ENCODE data around the gene QKI.
"Not testable (repeated sequence)": the region's sequence is repeated elsewhere in the genome, so short reads cannot be mapped to it uniquely, and the experiment has no call there.

Gene QKI

DNA sequence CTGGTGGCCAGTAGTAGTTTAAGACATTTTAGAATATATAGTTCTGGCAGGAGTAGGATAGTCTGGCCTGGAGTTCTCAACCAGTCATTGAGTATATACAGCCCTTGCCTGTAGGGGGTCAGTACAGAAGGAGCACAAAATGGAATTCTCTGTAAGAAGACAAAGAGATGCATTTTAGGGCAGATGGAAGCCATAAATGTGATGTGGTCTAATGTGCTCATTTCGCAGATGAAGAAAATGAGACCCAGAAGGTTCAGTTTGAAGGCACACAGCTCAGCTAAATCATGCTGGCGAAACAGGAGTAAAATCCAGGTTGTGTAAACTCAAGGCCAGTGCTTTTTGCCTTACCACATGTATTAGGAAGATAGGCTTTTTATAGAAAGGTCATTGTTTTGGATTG is 29.6 kb downstream of the QKI start:
- no peak for DNase-seq

DNA sequence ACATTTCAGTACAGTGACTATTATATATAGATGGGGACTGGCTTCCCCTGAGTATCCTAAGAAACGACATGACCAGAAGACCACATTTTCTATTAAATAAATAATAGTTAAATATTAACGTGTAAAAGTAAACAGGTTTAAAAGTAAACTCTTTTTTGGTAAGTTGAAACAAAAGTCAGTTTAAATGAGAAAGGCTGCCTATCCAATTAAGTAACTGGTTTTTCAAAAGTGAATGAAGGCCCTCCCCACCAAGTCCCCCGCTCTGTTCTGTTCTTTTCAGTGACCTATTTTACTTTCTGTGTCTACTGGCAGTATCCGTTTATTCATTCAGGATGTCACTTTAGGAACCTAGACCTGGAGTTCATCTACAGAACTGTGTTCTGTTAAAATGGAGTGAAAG is 32.0 kb downstream of the QKI start:
- DNase-seq: no peak

DNA sequence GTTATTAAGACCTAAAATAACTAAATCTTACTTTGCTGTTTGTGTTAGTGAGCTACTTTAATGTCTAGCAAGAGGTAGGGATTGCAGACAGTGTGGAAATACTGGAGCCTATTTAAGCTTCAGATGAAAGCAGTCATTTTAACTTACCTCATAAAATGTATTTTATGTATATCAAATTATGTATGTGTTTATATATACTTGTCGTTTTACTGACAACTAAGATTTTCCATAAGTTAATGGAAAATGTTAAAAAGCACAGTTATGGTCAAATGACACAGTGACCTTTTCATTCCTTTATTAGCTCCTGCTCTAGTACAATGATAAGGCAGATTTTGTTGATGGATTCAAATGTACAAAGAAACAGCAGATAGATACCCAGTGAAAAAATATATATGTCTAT is 34.6 kb downstream of the QKI start:
- no peak for DNase-seq

DNA sequence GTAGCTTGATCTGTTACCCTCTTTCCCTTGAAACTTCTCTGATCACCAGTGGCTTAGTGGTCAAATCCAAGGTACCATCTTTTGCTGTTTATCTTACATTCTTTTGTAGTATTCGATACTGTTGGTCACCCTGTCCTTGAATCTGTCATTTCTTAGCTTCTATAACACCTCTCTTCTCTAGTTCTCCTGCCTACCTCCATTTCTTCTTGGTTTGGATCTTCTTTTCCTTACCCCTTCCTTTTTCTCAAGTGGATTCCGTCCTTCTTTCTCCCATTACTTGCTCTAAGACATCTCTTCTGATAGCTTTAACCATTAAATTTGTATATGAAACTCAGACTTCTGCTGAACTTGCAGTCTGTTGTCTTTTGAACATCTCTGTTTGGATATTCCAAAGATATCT is 39.9 kb downstream of the QKI start:
- no peak for DNase-seq

DNA sequence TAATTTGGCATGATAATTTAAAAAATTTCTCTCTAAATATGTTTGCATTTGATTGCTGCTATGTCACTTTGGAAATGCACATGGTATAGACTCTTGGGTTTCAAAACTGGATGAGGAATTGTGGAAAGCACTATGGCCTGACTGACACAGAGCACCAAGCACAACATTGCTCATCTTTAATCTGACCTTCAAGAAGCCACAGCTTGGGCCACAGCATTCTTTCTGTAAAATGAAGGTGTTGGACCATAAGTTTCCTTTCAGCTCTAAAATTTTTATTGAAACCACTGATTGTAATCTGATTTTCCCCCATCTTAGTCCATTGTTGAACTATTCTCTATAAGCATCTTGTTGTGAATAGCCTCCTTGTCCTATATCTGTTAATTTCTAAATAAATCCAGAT is 41.0 kb downstream of the QKI start:
- no peak for DNase-seq

DNA sequence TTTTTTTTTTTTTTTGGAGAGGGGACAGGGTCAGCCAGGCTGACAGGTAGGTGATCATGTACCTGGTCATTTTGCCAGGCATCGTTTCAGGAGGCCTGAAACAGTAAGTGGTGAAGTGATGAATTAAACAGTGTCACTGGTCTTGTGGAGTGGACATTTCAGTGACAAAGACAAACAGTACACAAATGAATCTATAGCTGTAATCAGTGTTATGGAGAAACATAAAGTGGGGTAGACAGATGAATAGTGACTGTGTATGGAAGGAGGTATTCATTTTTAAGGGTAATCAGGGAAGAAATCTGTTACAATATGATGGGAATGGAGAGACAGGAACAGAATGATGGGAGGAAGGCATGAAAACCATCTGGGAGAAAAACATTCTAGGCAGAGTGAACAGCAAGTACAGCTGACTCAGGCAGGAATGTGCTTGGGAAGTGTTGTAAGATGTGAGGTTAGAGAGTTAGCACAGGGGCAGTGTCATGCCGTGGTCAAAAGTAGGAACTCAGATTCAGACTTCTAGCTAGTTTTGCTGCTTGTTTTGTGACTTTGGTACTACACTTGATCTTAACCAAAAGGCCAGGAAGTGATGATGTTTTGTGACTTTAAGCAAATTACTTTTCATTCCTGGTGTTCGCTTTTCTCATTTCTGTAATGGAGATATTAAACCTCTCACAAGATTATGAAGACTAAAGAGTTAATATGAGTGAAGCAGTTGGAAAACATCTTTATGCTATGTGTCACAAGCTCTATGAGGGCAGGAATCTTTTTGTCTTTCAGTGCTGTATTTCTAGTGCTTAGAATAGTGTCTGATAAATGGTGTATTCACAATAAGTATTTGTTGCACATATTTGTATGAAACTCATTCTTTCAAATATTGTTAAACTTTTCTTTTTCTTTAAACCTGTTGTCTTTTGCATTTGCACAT is 43.4 kb downstream of the QKI start:
- DNase-seq: no peak

DNA sequence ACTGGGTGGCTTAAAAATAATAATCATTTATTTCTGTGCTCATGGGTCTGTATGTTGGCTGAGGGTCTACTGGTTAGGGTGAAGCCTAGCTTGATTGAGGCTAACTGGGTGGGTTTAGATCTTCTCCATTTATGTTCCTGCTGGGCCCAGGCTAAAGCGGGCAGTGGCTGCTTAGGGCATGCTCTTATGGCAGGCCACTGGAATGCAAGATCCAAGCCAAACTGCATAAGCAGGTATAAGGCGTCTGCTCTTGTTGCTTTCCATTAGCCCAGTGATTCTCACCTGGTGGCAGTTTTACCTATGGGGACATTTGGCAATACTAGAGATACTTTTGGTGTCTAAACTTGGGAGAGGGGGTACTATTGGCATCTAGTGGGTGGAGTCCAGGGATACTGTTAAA is 44.5 kb downstream of the QKI start:
- DNase-seq: no peak

DNA sequence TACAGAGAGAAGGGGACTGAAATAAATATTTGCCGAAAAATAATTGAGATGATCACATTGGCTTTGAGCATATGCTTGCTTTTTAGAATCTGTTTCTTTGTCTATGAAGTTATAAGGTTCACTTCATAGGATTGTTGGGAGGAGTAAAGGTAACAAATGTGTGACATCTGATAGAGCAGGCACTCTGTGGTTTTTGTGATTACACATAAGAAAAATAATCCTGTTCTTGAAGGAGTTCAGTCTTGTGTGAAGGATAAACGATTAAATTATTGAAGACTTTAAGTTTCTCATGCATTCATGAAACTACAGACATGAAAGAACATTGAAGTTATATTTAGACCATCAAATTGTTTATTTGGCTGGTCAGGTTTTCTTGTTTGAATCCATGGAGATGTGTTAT is 45.0 kb downstream of the QKI start:
- no peak for DNase-seq

DNA sequence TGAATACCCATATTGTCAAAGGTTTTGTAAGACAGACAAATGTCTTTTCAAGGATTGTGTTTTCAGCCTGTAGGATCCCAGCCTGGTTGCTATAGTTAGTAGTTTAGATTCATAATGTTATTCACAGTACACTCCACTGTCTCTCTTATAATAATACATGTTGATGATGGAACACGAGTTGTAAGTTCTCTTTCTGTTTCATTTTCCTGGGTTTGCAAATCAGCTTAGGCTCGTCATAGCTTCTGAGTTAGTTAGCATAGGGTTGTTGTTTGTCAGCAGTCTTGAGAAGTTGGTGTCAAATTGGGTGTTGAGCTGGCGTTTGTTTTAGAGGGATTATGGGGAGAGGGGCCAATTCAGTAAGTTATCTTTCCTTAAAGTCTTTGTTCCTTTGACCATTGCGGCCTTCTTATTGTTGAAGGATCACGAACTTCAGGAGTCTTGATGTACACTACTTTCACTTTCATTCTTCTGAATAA is 45.8 kb downstream of the QKI start:
- no peak for DNase-seq

DNA sequence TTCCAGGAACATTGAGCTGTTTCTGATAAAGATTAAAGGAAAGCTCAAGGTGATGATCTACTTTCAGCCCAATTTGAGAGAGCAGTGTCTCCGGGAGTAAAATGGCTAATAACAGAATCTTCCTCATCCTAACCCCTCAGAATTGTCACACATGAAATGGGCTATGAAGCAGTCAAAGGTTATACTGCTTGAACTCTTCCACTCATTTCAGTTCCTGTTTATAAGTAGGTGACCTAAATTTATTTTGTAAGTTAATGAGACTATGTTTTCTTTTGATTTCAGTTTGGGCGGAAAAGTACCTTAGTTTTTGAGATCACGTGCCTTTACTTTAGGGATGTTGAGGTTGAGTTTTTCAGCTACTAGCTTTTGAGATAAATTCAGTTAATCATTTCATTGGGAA is 47.2 kb downstream of the QKI start:
- DNase-seq: no peak

DNA sequence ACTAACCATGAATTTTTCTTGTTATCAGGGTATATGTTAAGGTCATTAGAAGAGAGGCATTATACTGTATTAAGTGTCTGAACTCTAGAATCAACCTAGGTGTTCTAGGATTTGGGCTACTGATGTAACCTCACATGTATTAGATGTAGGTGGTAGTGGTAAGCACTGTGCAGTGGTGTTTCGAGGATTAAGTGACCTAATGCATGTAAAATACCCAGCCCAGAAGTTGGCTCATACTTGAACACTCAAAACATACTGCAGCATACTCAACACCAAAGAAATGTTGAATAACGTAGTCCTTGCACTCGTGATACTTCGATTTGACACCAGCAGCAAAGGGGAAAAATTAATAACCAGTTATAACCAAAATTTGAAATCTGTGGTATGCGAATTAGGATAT is 48.7 kb downstream of the QKI start:
- no peak for DNase-seq

DNA sequence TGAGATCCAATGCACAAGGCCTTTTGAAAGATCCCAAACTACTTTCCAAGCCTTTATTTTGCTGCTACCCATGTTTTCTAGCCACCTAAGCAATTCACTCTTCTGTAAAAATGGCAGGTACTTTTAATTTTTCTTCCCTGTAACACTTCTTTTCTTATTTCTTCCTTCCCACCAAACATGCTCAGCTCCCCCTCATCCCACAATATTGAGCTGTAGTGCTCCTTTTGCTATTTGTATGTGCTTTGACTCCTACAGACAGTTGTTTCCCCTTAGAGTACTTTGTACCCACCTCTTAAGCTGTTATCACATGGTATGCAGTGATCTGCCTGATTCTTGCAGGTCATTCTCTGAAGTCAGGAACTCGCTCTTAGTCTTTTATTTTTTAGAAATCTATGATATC is 49.3 kb downstream of the QKI start:
- DNase-seq: no peak

DNA sequence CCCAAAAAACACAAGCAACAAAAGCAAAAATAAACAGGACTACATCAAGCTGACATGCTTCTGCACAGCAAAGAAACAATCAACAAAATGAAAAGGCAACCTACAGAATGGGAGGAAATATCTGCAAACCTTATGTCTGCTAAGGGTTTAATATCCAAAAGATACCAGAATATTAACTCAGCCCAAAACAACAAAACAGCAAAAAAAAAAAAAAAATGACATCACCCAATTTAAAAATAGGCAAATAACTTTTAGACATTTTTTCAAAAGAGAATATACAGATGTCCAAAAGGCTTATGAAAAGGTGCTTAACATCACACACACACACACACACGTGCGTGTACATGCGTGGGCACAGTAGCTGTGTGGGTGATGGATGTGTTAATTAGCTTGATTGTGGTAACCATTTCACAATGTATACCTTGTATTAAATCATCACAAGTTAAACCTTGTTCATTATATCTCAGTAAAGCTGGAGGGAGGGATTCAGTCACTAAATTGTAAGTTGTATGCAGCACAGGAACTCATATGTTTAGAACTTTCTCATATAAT is 52.4 kb downstream of the QKI start:
- DNase-seq: no peak

DNA sequence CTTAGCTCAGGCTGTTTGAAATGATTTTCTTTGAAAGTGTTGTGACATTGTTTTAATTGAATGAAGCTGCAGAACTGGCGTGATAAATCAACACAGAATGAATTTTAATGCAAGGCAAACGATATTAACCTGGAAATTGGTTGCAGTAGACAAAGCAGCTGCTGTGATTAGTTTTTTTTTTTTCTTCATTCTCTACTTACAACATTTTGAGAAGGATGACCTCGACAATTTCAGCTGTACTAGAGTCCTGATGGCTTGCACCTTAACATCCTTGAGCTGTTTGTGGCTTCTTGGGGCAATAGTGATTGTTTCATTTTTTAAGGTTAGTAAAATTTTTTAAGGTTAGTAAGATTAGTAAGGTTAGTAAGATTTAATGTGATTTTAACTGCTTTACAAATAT is 54.2 kb downstream of the QKI start:
- DNase-seq: no peak

DNA sequence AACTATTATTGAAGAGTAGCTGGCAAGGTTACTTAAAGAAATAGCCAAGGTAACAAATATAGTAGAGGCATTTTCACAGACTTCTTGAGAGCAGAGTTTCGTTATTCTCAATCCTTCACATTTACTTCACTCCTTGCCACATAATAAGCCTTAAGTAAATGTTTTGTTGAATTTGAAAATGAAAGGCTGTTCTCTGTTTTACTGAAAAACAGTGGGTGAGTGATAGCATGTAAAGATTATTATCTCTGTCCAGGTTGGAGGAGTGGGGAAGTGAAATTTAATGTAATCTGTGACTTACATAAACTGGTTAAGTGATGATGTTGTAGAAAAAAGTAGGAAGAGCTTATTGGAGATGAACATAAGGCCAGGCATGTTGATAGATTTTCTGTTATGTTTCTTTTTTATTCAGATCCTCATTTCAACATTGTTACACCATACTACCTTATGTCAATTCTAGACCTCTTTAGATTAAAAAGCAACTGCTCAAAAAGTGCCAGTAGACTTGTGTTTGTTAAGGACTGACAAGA is 55.0 kb downstream of the QKI start:
- no peak for DNase-seq

DNA sequence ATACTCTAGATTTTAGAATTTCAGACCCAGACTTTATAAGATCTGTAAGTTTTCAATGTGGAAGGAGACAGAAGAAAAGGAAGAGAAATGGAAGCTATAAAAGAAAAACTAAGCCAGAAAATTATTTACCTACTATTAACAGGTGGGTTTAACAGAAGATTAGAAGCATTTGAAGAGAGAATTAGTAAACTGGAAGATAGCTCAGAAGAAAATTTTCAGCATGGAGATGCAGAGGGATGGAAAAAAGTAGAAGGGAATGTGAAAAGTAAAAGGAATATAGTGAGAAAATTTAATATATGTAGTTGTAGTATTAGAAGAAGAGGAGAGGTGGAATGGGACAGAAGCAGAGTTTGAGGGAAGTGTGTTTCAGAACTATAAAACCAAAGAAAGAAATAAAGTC is 56.1 kb downstream of the QKI start:
- no peak for DNase-seq

DNA sequence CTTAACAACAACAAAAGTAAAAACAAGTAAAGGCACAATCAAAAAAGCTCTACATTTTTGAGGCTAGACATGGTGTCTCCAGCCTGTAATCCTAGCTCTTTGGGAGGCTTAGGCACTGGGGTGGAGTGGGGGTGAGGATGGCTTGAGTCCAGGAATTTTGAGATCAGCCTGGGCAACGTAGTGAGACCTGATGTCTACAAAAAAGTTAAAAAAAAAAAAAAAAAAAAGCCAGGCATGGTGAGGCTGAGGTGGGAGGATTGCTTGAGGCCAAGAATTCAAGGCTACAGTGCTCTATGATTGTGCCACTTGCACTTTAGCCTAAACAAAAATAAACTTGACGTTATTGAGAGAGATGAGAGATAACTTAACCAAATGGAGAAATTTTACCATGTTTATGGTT is 60.1 kb downstream of the QKI start:
- DNase-seq: no peak

DNA sequence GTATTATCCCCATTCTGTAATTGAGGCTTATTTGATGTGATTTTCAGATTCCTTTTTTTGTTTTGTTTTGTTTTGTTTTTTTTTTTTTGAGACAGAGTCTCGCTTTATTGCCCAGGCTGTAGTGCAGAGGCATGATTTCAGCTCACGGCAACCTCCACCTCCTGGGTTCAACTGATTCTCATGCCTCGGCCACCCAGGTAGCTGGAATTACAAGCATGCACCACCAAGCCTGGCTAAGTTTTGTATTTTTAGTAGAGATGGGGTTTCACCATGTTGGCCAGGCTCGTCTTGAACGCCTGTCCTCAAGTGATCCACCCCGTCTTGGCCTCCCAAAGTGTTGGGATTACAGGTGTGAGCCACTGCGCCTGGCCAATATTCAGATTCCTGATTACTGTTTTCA is 62.4 kb downstream of the QKI start:
- not testable (repeated sequence) for DNase-seq

DNA sequence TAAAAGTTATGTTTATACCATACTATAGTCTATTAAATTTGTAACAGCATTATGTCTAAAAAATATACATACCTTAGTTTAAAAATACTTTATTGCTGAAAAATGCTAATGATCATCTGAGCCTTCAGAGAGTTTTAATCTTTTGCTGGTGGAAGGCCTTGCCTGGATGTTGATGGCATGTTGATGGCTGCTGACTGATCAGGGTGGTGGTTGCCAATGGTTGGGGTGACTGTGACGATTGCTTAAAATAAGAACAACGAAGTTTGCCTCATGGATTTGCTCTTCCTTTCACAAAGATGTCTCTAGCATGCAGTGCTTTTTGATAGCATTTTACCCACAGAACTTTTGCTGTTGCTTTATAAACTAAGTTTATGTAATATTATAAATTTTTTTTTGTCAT is 68.6 kb downstream of the QKI start:
- DNase-seq: no peak

DNA sequence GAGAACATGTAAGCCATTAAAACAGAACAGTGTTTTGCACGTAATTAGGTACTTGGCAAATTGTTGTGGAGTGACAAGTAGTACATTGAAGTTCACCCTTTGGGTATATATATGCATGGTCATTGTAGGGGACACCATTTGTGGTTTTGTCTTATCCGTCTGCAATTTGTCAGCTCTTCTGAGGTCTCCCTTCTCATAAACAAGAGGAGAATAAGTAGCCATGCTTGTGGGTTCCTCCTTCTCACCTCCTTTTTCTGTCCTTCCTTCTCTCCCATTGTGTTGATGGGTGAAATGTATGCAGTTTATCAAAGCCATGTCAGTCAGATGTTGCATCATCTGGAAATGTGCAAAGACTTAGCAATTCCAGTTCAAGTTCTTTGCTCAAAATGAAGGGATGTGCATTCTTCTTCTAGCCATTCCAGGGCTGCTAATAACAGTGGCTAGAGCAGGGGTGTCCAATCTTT is 70.9 kb downstream of the QKI start:
- no peak for DNase-seq

DNA sequence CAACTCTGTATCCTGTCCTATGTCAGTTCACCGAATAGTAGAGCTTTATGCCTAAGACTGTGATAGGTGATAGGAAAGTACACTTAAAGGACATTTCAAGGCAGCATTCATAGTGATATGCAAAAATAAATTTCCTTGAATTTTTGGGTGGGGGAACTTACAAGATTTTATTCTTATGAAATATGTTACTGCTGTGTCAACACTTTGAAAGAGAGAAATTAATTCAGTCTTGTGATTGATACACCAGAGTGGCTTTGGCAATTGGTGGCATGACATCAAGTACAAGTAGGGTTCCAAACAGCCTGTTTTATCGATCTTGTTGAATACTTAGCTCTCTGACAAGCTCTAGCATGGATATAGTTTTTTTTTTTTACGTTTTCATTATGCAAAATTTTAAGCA is 72.3 kb downstream of the QKI start:
- DNase-seq: no peak

DNA sequence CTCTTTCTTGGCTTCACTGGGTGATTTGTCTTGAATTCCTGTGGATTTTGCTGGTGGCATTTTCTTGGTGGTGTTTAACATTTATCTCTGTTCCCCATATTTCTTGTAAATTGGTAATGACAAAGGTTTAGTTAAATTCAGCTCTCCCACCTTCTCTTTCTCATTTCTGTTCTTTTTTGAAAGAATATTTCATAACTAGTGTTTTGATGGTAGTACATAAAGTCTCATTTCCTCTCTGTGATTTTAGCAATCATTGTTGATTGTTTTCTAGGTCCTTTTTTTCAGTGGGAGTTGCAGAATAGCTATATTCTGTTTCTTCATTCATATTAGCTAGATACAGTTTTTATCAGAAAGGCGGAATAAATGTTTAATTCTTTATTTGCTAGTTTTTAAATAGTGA is 73.1 kb downstream of the QKI start:
- no peak for DNase-seq

DNA sequence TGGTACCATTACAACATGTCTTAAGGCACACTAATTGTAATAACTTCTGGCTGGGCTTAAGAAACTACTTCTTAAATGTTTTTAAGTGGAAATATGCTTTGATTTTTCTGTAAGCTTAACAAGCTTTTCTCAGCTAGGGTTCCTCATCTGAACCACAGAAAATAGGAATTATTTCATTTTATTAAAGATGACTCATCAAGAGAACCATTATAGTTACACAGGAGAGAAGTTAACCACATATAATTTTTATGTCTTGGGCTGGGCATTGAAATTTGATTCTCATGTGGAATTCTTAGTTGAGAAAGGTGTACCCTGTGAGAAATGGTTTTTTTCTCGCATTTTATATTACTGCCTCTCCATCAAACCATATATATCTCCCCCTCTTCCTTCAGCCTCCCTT is 75.1 kb downstream of the QKI start:
- no peak for DNase-seq

DNA sequence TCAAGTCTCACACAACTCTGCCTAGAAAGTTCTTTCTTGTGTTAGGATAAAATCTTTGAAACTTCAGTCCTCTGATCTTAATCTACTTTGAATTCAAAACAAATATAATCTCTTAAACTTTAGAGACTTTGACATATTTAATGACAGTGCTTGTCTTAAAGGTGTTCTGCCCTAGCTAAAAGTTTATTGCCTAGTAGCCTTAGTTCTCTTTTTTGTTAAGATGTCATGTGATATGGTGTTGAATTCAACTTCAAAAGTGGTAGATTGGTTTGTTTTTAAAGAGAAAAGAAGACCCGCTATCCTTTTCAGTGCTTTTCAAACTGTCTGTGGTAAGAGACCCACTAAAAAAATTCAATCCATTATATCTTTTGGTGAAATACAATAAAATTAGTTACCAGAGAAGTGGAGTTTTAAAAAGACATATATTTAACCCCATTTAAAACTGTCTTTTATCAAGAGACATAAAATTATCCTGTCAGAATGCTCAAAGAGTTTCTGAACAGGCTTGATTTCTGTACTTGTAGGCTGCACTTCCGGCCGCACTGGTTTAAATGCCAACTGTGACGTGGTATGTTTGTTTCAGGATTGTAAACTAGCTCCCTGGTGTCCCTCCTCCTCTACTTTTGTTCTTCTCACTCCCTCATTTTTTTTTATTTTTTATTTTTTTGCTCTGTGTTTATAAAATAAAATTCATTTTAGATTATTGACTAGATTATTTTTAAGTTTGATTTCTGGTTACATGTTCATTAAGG is 76.5 kb downstream of the QKI start:
- DNase-seq: no peak
